GM08714 (cell line): Measurements from ENCODE around the gene PBLD.

Experiments
- H3K4me3 ChIP-seq: fragments of 200-500 bp; sonication (Bioruptor generic); 2 replicates; pipeline ENCODE4 v1.5.1; 2014; ENCODE audit warnings: mild to moderate bottlenecking, low read length, inconsistent platforms
- ZNF274 ChIP-seq: IDR thresholded peaks from 2 replicates; pipeline ENCODE4 v1.6.1; 2012; ENCODE audit warnings: mild to moderate bottlenecking, low read depth, low read length

Gene PBLD

GRCh38 chr10:68332259-68333057 lies at the start of gene PBLD:
TSS of gene PBLD (minus strand) at chr10:68332928. CDS start at chr10:68306844, 26,084 bp downstream.
- peak within 1 kb of the TSS; percentile 89 for H3K4me3 ChIP-seq
- TF ChIP-seq ZNF274: no peak

GRCh38 chr10:68371604-68372003 lies 38.9 kb upstream of the PBLD start:
- H3K4me3 ChIP-seq: no peak overlapping the region
- TF ChIP-seq ZNF274: no peak

- no peak for TF ChIP-seq ZNF274
- H3K4me3 ChIP-seq: no peak overlapping the region
Observed at GRCh38 chr10:68367121-68367520, 34.4 kb upstream of the PBLD start.

- no peak for TF ChIP-seq ZNF274
- no peak overlapping the region for H3K4me3 ChIP-seq
Observed at GRCh38 chr10:68366600-68366999, 33.9 kb upstream of the PBLD start.

GRCh38 chr10:68365611-68366010 lies 32.9 kb upstream of the PBLD start:
- no peak overlapping the region for H3K4me3 ChIP-seq
- no peak for TF ChIP-seq ZNF274

GRCh38 chr10:68364101-68364886 lies 31.6 kb upstream of the PBLD start:
- TF ChIP-seq ZNF274: no peak
- no peak overlapping the region for H3K4me3 ChIP-seq

GRCh38 chr10:68362590-68362989 lies 29.9 kb upstream of the PBLD start:
- no peak for TF ChIP-seq ZNF274
- H3K4me3 ChIP-seq: no peak overlapping the region

- no peak overlapping the region for H3K4me3 ChIP-seq
- TF ChIP-seq ZNF274: no peak
Observed at GRCh38 chr10:68359189-68359588, 26.5 kb upstream of the PBLD start.

- no peak for TF ChIP-seq ZNF274
- no peak overlapping the region for H3K4me3 ChIP-seq
Observed at GRCh38 chr10:68353537-68353936, 20.8 kb upstream of the PBLD start.

- no peak for TF ChIP-seq ZNF274
- H3K4me3 ChIP-seq: no peak overlapping the region
Observed at GRCh38 chr10:68348265-68348741, 15.6 kb upstream of the PBLD start.

GRCh38 chr10:68346774-68347173 lies 14.0 kb upstream of the PBLD start:
- TF ChIP-seq ZNF274: no peak
- H3K4me3 ChIP-seq: no peak overlapping the region

GRCh38 chr10:68345621-68346020 lies 12.9 kb upstream of the PBLD start:
- H3K4me3 ChIP-seq: no peak overlapping the region
- TF ChIP-seq ZNF274: no peak

- no peak for TF ChIP-seq ZNF274
- H3K4me3 ChIP-seq: no peak overlapping the region
Observed at GRCh38 chr10:68342909-68343516, 10.3 kb upstream of the PBLD start.

GRCh38 chr10:68340358-68341080 lies 7.8 kb upstream of the PBLD start:
- no peak for TF ChIP-seq ZNF274
- H3K4me3 ChIP-seq: no peak overlapping the region
